Measurements from ENCODE around the gene VSX2. TPM values are rescaled to one million over a fixed set of nuclear protein-coding genes. Genes with fewer than 3 reads are reported as not detected.

The VSX2 gene
- total RNA-seq, 1 donor from 2014 or later = 0.12 TPM

DNA sequence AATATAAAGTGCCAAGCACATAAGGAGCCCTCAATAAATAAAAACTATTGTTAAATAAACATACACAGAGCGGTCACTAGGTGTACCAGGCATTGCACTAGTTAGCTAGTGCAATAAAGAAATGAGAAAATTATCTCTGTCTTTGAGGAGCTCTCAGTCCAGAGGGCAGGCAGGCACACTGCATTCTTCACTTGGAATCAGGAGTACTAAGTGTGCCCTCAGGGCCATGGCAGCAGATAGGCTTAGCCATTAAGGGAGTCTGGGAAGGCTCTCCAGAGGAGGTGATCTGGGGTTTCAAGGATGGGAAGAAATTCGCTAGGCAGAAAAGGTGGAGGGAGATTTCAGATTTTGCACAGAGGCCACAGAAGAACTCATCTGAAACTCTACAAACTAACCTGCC lies 54.4 kb downstream of the VSX2 start:
- Mint-ChIP-seq H3K36me3 (no peaks in the 10 kb centered on the region), H3K4me3 (no peak overlapping the region), H3K4me1 (ENCODE audit: unreplicated experiment) (no peaks in the 10 kb centered on the region), H3K9me3 (no peaks in the 10 kb centered on the region), H3K27ac (no peak overlapping the region), H3K27me3 (no peaks in the 10 kb centered on the region)
- DNase-seq (ENCODE audit: extremely low spot score, unreplicated experiment) = no peak
- TF ChIP-seq, protein P1, sequence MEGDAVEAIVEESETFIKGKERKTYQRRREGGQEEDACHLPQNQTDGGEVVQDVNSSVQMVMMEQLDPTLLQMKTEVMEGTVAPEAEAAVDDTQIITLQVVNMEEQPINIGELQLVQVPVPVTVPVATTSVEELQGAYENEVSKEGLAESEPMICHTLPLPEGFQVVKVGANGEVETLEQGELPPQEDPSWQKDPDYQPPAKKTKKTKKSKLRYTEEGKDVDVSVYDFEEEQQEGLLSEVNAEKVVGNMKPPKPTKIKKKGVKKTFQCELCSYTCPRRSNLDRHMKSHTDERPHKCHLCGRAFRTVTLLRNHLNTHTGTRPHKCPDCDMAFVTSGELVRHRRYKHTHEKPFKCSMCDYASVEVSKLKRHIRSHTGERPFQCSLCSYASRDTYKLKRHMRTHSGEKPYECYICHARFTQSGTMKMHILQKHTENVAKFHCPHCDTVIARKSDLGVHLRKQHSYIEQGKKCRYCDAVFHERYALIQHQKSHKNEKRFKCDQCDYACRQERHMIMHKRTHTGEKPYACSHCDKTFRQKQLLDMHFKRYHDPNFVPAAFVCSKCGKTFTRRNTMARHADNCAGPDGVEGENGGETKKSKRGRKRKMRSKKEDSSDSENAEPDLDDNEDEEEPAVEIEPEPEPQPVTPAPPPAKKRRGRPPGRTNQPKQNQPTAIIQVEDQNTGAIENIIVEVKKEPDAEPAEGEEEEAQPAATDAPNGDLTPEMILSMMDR (conservative IDR thresholded peaks at IDR 0.05) = no peak

DNA sequence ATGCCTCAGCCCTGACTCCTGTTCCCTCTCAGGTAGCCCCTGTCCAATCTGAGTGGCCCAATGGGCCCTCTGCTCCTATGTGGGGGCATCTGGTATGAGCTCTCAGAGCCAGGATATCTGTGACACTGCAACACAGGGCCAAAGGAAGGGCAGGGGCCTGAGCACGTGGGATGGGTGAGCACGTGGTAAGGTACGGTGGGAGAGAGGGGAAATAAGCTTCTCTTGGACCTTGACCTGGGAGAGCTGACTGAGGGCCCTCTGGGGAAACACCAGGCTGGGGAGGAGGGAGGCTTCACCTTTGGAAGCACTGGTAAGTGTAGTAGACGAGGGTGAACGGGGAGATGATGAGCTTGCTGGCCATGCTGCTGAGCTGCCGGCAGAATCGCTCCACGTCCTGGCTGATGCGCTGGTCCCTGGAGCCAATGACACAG lies 56.8 kb downstream of the VSX2 start:
- no peak overlapping the region for H3K27ac Mint-ChIP-seq
- no peaks in the 10 kb centered on the region for H3K27me3 Mint-ChIP-seq
- TF ChIP-seq, protein P1 (conservative IDR thresholded peaks at IDR 0.05) = no peak
- no peaks in the 10 kb centered on the region for H3K36me3 Mint-ChIP-seq
- H3K4me1 Mint-ChIP-seq (ENCODE audit: unreplicated experiment) = peaks cover 5% of the 10 kb centered on the region
- no peak overlapping the region for H3K4me3 Mint-ChIP-seq
- no peak for DNase-seq (ENCODE audit: extremely low spot score, unreplicated experiment)
- no peaks in the 10 kb centered on the region for H3K9me3 Mint-ChIP-seq

DNA sequence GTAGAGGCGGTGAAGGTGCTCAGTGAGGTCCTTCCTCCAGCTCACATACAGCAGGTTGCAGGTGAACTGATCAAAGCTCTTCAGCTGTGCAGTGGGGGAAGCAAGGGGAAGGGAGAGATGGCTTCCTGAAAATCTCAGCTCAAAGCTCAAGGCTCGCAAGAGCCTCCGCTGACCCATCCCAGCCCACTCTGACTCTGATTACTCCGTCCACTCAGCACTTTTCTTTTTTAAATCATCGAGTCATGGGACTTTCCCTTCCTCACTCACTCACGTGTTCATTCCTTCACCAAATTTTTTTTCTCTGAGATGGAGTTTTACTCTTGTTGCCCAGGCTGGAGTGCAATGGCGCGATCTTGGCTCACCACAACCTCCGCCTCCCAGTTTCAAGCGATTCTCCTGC lies 58.7 kb downstream of the VSX2 start:
- H3K27ac Mint-ChIP-seq = no peak overlapping the region
- DNase-seq (ENCODE audit: extremely low spot score, unreplicated experiment) = no peak
- H3K4me1 Mint-ChIP-seq (ENCODE audit: unreplicated experiment) = peaks cover 11% of the 10 kb centered on the region
- H3K9me3 Mint-ChIP-seq = no peaks in the 10 kb centered on the region
- TF ChIP-seq, protein P1 (conservative IDR thresholded peaks at IDR 0.05) = no peak
- H3K36me3 Mint-ChIP-seq = no peaks in the 10 kb centered on the region
- no peak overlapping the region for H3K4me3 Mint-ChIP-seq
- no peaks in the 10 kb centered on the region for H3K27me3 Mint-ChIP-seq

DNA sequence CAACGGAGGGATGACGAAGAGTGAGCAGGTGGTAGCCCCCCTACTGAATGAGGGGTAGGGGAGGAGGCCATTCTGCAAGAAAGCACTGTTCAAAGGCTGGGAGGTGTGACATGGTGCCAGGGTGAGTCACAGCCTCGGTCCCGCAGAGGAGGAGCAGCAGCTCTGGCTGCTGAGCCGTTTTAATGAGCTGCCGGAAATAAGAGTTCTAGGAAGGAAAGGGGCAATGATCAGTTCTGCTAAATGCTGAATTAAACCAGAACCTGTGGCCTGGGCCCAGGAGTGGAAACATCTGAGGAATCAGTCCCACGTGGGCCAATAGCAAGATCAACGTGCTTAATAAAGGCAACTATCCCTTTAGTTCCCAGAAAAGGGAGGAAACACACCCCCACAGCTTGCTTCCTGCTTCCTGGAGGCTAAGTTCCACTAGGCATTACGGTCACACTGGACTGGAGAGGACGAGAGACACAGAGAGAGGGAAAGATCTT lies 59.9 kb downstream of the VSX2 start:
- Mint-ChIP-seq H3K4me1 (ENCODE audit: unreplicated experiment) (peaks cover 14% of the 10 kb centered on the region), H3K27me3 (no peaks in the 10 kb centered on the region), H3K4me3 (peak overlapping the region; percentile 54), H3K27ac (no peak overlapping the region), H3K9me3 (no peaks in the 10 kb centered on the region), H3K36me3 (no peaks in the 10 kb centered on the region)
- no peak for DNase-seq (ENCODE audit: extremely low spot score, unreplicated experiment)
- TF ChIP-seq, protein P1 (conservative IDR thresholded peaks at IDR 0.05) = no peak

DNA sequence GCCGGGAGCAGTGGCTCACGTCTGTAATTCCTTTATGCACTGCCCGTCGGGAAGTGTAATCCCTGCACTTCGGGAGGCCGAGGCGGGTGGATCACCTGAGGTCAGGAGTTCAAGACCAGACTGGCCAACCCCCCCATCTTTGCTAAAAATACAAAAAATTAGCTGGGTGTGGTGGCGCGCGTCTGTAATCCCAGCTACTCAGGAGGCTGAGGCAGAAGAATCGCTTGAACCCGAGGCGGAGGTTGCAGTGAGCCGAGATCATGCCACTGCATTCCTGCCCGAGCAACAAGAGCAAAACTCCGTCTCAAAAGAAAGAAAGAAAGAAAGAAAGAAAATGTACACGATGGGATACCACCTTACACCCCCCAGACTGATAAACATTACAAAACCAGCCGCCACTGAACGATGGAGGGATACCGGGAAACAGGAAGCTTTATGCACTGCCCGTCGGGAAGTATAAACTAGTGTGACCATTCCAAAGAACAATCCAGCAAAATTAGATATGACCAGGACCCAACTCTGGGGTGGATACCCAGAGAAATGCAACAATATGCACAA lies 62.4 kb downstream of the VSX2 start:
- Mint-ChIP-seq H3K27ac (peak overlapping the region; percentile 89), H3K36me3 (no peaks in the 10 kb centered on the region), H3K4me3 (peak overlapping the region; percentile 96), H3K27me3 (no peaks in the 10 kb centered on the region), H3K9me3 (no peaks in the 10 kb centered on the region), H3K4me1 (ENCODE audit: unreplicated experiment) (peaks cover 14% of the 10 kb centered on the region)
- TF ChIP-seq, protein P1 (conservative IDR thresholded peaks at IDR 0.05) = no peak
- no peak for DNase-seq (ENCODE audit: extremely low spot score, unreplicated experiment)
